NOMO-1 (cell line): ENCODE results near the gene CHRNA1.

Experiments used
- DNase-seq, 2 experiments: peaks; one replicate each; lab custom pipeline; 2025; ENCODE audit not compliant: unreplicated experiment in 2 of 2; lab: John Stamatoyannopoulos, UW

Gene CHRNA1

GRCh38 chr2:174784316-174784715, 20.0 kb upstream of the CHRNA1 start:
- no peak for DNase-seq

- no peak for DNase-seq
Observed at GRCh38 chr2:174781996-174782395, 17.7 kb upstream of the CHRNA1 start.

GRCh38 chr2:174781298-174781697, 17.0 kb upstream of the CHRNA1 start:
- DNase-seq, result no peak

- no peak for DNase-seq
Observed at GRCh38 chr2:174780856-174781255, 16.6 kb upstream of the CHRNA1 start.

GRCh38 chr2:174780191-174780840, 16.0 kb upstream of the CHRNA1 start:
- no peak for DNase-seq

GRCh38 chr2:174779361-174779928, 15.2 kb upstream of the CHRNA1 start:
- no peak for DNase-seq

GRCh38 chr2:174778085-174778981, 14.1 kb upstream of the CHRNA1 start:
- peak; percentile 21 to 58 for DNase-seq

GRCh38 chr2:174777347-174778084, 13.2 kb upstream of the CHRNA1 start:
- no peak for DNase-seq

GRCh38 chr2:174776675-174777074, 12.4 kb upstream of the CHRNA1 start:
- DNase-seq, result no peak

- DNase-seq, result no peak
Observed at GRCh38 chr2:174776223-174776622, 12.0 kb upstream of the CHRNA1 start.

GRCh38 chr2:174775571-174775980, 11.3 kb upstream of the CHRNA1 start:
- peak in 1 of 2 experiments; percentile 1 for DNase-seq

GRCh38 chr2:174774886-174775285, 10.6 kb upstream of the CHRNA1 start:
- no peak for DNase-seq

- DNase-seq, result no peak
Observed at GRCh38 chr2:174773215-174773614, 8.9 kb upstream of the CHRNA1 start.

- DNase-seq, result no peak
Observed at GRCh38 chr2:174772472-174772801, 8.2 kb upstream of the CHRNA1 start.

- DNase-seq, result peak; percentile 29 to 35
Observed at GRCh38 chr2:174771631-174772471, 7.6 kb upstream of the CHRNA1 start.

GRCh38 chr2:174771136-174771535, 6.9 kb upstream of the CHRNA1 start:
- no peak for DNase-seq

- DNase-seq, result no peak
Observed at GRCh38 chr2:174768557-174768956, 4.3 kb upstream of the CHRNA1 start.

- DNase-seq, result no peak
Observed at GRCh38 chr2:174766271-174766670, 2.0 kb upstream of the CHRNA1 start.

- DNase-seq, result no peak
Observed at GRCh38 chr2:174765576-174765975, 1.3 kb upstream of the CHRNA1 start.

GRCh38 chr2:174763780-174764179, 492 bp downstream of the CHRNA1 start:
- DNase-seq, result no peak
